ENCODE results near the gene PLA2G10.
"Not testable (repeated sequence)": the region's sequence is repeated elsewhere in the genome, so short reads cannot be mapped to it uniquely, and the experiment has no call there.

- TF ChIP-seq EZH2 (IDR thresholded peaks at IDR 0.05; ENCODE audit: borderline replicate concordance, low read depth, low read length); FOXK1 (CRISPR knock-in tag; IDR thresholded peaks at IDR 0.05; ENCODE audit: borderline replicate concordance); ZFP91 (CRISPR knock-in tag; IDR thresholded peaks at IDR 0.05); GABPA (tag; conservative IDR thresholded peaks at IDR 0.05; ENCODE audit: low read depth); NFIX (CRISPR knock-in tag; IDR thresholded peaks at IDR 0.05; ENCODE audit: low read depth); SMC3 (conservative IDR thresholded peaks at IDR 0.05; ENCODE audit: insufficient read depth, low read depth, low read length); CBX2 (IDR thresholded peaks at IDR 0.05; ENCODE audit: insufficient read depth, low read length, poor library complexity, severe bottlenecking); SMARCC2 (IDR thresholded peaks at IDR 0.05; ENCODE audit: low read depth); NCOA6 (IDR thresholded peaks at IDR 0.05); ESRRA (IDR thresholded peaks at IDR 0.05; ENCODE audit: borderline replicate concordance, low read depth); BHLHE40 (IDR thresholded peaks at IDR 0.05; ENCODE audit: low read length); STAT5A (IDR thresholded peaks at IDR 0.05; ENCODE audit: borderline replicate concordance, low read length); POLR2AphosphoS5 (IDR thresholded peaks at IDR 0.05; ENCODE audit: control insufficient read depth, insufficient read depth, low read depth, low read length): not testable (repeated sequence)
These were observed 9.3 kb upstream of the PLA2G10 start, which contains the start of gene NPIPA3 for GRCh38 chr16:14703156-14704011.
